Ammon's horn (tissue), 1 donor: ENCODE data around the gene AKR1C1.
"Not testable (repeated sequence)": the region's sequence is repeated elsewhere in the genome, so short reads cannot be mapped to it uniquely, and the experiment has no call there.

ENCODE experiments used
- DNase-seq: peaks from one replicate; pipeline ENCODE4 v3.0.0-alpha.2; 2016; ENCODE audit warnings: low spot score

Gene AKR1C1

GRCh38 chr10:4984223-4984622 lies 21.0 kb downstream of the AKR1C1 start:
- DNase-seq: no peak

DNA sequence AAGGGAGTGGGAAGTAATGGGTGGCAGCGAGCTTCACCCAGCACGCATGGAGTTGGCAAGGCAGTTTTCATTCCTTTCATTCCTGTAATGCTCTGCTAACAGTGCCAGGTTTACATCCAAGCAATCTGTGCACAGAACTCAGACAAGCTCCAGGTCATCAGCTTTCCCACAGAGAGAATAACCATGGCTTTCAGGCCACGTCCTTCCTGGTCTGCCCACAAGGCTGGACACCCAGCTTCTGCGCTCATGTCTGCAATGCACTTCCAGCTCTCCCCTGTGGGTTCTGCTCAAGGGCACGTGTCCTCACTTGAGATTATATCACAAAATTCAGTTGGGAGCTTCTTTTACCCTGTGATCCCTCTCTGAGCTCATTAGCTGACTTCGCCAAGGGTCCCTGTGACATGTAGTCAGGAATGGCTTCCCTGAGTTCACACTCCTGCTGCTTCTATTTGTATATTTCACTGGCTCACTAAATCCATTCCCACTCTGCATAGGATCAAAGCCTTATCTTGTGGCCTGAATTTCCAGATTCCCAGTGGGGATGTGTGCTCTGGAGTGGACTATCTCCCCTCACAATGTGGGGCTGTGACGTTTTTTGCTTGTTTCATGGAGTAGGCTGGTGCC lies 21.9 kb downstream of the AKR1C1 start:
- no peak for DNase-seq

DNA sequence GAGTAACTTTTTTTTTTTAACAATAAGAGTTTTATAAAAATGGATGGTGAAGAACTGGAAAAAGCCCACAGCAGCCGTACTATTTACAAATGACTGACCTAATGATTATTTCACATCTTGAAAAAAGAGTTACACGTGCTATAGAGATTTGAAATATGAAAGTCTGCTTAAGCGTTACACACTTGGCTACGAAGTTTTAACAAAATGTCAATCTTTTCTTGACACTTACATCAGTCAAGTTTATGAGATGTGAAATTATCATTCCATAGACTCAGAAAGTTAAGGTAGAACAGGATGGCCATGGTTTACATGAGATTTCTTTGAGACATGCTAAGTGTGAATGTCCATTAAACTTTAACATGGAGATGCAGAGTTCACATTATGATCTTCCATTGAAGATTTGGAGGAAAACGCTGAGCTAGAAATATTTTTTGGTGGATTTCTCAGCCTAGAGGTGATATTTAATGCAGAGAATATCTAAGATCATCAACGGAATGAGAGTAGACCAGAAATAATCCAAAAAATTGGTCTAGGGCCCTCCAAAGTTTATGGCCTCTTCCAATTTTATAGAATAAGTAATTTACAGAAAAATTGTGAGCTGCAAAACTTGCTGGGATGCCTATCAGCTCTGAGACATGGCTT lies 24.9 kb downstream of the AKR1C1 start:
- DNase-seq: not testable (repeated sequence)

- DNase-seq: no peak
Observed at GRCh38 chr10:4990217-4990616, 27.0 kb downstream of the AKR1C1 start.

GRCh38 chr10:4991463-4991862 lies 28.2 kb downstream of the AKR1C1 start:
- DNase-seq: not testable (repeated sequence)

DNA sequence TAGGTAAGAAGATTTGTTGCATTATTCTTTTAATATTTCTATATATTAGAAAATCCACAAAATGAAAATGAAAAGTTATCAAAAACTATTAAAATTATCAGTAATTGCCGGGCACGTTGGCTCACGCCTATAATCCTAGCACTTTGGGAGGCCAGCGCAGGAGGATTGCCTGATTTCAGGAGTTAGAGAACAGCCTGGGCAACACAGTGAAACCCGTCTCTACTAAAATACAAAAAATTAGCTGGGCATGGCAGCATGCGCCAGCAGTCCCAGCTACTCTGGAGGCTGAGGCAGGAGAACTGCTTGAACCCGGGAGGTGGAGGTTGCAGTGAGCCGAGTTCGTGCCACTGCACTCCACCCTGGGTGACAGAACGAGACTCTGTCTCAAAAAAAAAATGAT lies 29.3 kb downstream of the AKR1C1 start:
- DNase-seq: not testable (repeated sequence)

DNA sequence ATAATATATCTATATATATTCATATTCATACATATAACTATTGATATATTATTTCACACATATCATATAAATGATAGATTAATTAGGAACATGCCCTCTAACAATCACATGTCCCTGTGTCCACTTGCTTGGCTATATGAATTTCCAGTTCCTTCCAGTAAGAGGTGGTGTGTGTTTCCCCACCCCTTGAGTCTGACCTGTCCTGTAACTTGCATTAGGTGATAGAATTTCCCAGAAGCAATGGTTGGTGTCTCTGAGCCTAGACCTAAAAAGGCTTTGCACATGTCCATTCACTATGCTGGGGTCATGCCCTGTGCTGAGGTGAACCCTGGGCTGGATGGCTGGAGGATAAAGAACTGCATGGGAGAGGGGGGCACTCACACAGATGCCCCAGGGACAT lies 31.0 kb downstream of the AKR1C1 start:
- DNase-seq: not testable (repeated sequence)

- no peak for DNase-seq
Observed at GRCh38 chr10:4998671-4999070, 35.5 kb downstream of the AKR1C1 start.

DNA sequence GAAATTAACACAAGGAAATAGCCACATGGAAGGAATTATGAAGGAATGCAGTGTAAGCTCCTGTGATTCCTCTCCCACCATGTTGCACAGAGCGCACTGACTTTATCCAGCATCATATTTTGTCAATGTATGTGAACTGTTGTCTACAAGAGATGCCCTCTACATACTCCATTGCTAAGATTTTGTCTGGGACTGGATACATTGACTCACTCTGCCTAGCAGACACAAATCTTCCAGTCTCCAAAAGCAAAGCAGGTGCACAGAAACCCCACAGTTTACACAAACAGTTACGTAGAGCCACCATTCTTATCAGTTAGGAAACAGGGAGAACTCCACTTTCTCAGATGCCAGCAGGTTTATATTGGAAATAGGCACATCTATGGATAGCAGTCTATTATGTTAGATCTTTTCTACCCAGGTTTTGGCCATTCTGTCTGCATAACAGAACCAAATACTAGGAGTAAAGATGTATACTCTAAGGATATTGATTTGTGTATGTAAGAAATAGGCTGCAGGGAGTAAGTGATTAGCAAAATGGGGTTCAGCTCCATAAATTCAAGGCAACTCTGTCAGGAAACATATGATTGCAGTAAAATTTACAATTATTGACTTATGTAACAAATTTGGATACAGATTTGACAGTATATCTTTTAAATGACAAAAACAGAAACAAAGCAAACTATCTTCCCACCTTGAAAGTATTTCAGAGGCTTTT lies 39.0 kb downstream of the AKR1C1 start:
- no peak for DNase-seq

DNA sequence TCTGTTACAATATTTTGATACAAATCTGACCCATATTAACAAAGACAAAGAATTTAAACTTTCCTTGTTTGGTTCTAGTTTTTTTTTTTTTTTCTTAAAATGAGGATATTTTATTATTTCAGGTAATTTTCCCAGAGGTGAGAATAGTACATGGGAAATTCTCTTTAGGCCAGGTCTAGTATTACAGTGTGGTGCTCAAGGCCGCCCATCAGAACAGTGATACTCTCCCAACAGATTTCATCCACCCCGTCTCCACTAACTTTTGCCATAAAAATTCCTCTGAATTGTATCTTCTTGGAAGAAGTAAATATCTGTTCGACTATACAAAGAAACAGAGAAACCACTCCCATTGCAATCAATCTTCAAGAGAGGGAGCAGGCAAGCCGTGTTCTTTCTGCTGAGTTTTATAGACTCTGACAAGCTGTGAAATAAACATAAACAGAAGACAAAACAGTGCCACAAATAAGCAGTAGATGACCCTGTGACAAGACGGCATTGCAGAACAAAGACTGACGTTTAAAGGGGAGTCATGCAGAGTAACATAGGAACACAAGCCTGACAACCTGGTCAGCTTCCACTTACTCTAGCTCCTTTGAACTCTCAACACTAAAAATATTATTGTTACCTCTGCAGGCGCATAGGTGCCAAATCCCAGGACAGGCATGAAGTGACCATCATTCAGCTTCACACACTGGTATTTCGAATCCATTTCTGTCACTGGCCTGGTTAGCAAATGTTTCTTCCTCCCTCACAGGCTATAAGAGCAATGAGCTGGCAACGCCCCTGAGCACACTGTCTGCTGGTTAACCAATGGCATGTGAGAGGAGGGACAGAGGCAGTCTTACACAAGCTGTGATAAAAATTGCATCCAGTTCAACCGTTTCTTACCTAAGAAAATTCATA lies 40.2 kb downstream of the AKR1C1 start, which contains the start of gene AKR1C2:
TSS of gene AKR1C2 (minus strand) at position 731 of the 903 bp plus-strand sequence. CDS start at position 709, 22 bp downstream.
- not testable (repeated sequence) for DNase-seq

DNA sequence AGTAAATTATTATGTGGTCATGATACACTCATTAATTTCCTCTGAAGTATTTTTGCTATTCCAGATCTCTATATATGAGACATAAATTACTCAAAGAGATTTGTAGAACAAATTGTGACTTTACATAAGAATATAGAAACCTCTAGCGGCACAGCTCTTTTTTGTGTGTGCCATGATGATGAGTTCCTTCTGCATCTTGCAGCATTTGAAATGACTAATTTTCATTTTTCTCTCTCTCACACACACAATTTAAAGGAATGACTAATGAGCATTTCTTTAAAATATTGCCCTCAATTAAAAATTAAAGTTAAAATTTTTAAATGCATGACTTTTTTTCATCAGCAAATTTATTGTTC lies 40.8 kb downstream of the AKR1C1 start:
- DNase-seq: not testable (repeated sequence)

DNA sequence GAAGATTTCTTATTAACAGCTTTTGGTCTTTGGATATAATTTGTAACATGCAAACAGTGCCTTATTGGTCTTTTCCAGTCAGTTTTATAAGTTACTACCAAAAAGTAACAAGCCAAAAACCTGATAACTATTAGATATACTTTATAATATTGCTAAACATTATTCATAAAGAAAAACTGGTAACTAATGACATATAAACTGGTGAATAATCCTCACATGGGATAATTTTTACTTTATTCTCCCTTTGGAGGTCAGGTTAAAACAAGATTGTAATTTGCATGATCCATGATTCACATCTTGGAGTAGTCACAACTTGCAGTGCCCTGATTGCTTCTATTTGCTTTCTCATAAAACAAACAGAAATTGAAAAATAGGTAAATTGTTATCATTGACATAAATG lies 41.3 kb downstream of the AKR1C1 start:
- not testable (repeated sequence) for DNase-seq

GRCh38 chr10:5008857-5009548 lies 45.8 kb downstream of the AKR1C1 start:
- not testable (repeated sequence) for DNase-seq

DNA sequence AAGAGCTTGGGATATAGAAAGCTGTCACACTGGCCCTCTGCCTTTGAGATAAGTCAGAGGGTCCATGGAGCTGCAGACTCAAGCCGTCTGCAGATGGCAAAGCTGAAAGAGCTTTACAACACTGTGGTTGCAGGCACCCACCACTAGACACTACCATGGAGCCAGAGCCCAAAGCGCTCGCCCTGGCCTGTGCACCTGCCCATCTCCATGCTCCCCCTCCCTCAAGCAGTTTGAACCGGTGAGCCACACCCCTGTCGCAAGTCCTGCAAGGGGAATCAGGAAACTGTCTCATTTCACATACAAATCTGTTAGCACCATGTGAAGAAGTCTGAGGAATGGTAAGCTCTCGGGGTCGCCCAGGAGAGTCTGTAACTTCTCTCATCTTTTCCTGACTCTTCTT lies 46.8 kb downstream of the AKR1C1 start:
- DNase-seq: not testable (repeated sequence)

- not testable (repeated sequence) for DNase-seq
Observed at GRCh38 chr10:5011392-5011791, 48.2 kb downstream of the AKR1C1 start.

- DNase-seq: no peak
Observed at GRCh38 chr10:5012595-5012994, 49.4 kb downstream of the AKR1C1 start.

DNA sequence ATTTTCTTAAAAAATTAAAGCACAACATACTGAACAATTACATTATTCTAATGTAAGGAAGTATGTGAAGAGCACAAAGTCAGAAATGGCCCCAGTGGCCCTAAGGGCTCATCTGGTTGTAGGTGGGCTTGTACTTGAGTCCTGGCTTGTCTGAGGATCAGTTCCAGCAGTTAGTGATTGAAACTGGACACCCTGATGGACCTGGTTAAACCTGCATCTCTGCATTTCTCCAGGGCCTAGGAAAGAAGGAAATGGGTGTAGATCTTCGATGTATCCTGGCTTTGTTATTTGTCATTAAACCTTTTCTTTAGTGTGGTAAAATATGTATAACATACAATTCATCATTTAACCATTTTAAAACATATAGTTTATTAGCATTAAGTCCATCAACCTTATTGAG lies 50.2 kb downstream of the AKR1C1 start:
- no peak for DNase-seq

DNA sequence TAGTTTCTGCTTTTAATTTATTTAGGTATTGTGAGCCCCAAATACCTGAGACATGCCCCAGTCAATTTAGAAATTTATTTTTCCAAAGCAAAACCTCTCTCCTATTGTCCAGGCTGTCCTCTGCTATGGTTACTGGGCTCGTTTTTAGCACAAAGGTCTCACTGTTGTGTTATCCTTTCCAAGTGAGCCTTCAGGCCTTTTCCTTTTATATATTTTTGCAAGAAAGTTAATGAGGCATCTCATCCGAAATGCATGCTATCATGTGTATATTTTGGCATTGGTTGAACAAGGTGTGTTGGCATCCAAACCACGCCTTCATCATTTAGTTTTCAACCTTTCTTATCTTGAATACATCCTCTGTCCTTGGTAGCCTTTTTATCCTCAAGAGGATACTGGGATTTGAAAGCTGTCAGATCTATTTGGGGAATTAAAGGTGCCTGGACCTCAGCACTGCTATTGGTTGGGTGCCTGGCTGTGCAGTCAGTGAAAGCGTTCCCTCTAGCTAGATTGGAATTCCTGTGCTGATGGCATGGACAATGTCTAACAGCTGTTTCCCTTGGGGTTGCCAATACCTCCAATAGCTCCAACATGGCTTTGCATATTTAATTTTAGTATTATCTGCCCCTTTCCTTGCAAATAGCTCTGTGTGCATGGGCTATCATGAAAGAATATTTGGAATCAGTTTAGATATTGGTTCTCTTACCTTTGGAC lies 51.1 kb downstream of the AKR1C1 start:
- not testable (repeated sequence) for DNase-seq

- no peak for DNase-seq
Observed at GRCh38 chr10:5014936-5015335, 51.7 kb downstream of the AKR1C1 start.

DNA sequence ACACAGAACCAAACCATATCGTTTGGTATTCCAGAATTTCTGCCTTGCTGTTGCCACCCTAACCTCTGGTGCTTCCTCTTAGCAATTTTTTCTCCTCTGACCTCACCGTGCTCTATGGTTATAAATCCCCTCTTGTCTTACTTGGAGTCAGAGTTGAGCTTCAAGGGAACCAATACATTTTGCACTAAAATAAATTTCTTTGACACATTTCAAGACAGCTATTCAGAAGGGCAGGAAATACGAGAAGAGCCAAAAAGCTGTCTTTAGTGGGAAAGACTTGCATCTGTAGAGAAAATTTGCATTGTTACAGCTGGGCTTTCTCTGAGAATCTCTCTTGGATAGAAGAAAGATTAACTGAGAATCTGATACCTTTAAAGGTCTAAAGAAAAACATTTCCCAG lies 54.9 kb downstream of the AKR1C1 start:
- no peak for DNase-seq
